ENCODE data around the gene CLTRN.
"Not testable (repeated sequence)": the region's sequence is repeated elsewhere in the genome, so short reads cannot be mapped to it uniquely, and the experiment has no call there.

Gene CLTRN

GRCh38 chrX:15664487-15665444, at the start of gene CLTRN:
Gene CLTRN (minus strand): TSS chrX:15664805. CDS start chrX:15664775, 30 bp downstream.
- no peak for DNase-seq

GRCh38 chrX:15704273-15704672, 39.7 kb upstream of the CLTRN start:
- DNase-seq: not testable (repeated sequence)

- not testable (repeated sequence) for DNase-seq
Observed at GRCh38 chrX:15703809-15704208, 39.2 kb upstream of the CLTRN start.

- DNase-seq: no peak
Observed at GRCh38 chrX:15702488-15703371, 38.1 kb upstream of the CLTRN start.

GRCh38 chrX:15696516-15696915, 31.9 kb upstream of the CLTRN start:
- no peak for DNase-seq

GRCh38 chrX:15694941-15695451, 30.4 kb upstream of the CLTRN start:
- no peak for DNase-seq

GRCh38 chrX:15686818-15687685, 22.4 kb upstream of the CLTRN start:
- peak; percentile 75 for DNase-seq

GRCh38 chrX:15683193-15683592, 18.6 kb upstream of the CLTRN start:
- DNase-seq: peak; percentile 49

- DNase-seq: no peak
Observed at GRCh38 chrX:15681433-15681832, 16.8 kb upstream of the CLTRN start.

- DNase-seq: no peak
Observed at GRCh38 chrX:15680401-15680800, 15.8 kb upstream of the CLTRN start.

- DNase-seq: no peak
Observed at GRCh38 chrX:15679246-15679645, 14.6 kb upstream of the CLTRN start.

GRCh38 chrX:15678339-15678738, 13.7 kb upstream of the CLTRN start:
- no peak for DNase-seq

- no peak for DNase-seq
Observed at GRCh38 chrX:15676886-15677285, 12.3 kb upstream of the CLTRN start.

GRCh38 chrX:15675490-15675921, 10.9 kb upstream of the CLTRN start:
- DNase-seq: peak; percentile 81

- DNase-seq: peak; percentile 95
Observed at GRCh38 chrX:15674841-15675489, 10.4 kb upstream of the CLTRN start.

- no peak for DNase-seq
Observed at GRCh38 chrX:15674514-15674840, 9.9 kb upstream of the CLTRN start.

- DNase-seq: no peak
Observed at GRCh38 chrX:15673970-15674369, 9.4 kb upstream of the CLTRN start.

- no peak for DNase-seq
Observed at GRCh38 chrX:15672881-15673280, 8.3 kb upstream of the CLTRN start.

- DNase-seq: no peak
Observed at GRCh38 chrX:15663439-15663838, 1.2 kb downstream of the CLTRN start.

GRCh38 chrX:15654804-15655203, 9.8 kb downstream of the CLTRN start:
- not testable (repeated sequence) for DNase-seq

- no peak for DNase-seq
Observed at GRCh38 chrX:15653961-15654360, 10.6 kb downstream of the CLTRN start.

- DNase-seq: not testable (repeated sequence)
Observed at GRCh38 chrX:15647510-15647909, 17.1 kb downstream of the CLTRN start.
